DMS79 (cell line): ENCODE measurements around the gene CCDC88B.
"Not testable (repeated sequence)": the region's sequence is repeated elsewhere in the genome, so short reads cannot be mapped to it uniquely, and the experiment has no call there.

Source experiments
- DNase-seq: peaks from one replicate; lab custom pipeline; 2025; lab: John Stamatoyannopoulos, UW

The CCDC88B gene

DNA sequence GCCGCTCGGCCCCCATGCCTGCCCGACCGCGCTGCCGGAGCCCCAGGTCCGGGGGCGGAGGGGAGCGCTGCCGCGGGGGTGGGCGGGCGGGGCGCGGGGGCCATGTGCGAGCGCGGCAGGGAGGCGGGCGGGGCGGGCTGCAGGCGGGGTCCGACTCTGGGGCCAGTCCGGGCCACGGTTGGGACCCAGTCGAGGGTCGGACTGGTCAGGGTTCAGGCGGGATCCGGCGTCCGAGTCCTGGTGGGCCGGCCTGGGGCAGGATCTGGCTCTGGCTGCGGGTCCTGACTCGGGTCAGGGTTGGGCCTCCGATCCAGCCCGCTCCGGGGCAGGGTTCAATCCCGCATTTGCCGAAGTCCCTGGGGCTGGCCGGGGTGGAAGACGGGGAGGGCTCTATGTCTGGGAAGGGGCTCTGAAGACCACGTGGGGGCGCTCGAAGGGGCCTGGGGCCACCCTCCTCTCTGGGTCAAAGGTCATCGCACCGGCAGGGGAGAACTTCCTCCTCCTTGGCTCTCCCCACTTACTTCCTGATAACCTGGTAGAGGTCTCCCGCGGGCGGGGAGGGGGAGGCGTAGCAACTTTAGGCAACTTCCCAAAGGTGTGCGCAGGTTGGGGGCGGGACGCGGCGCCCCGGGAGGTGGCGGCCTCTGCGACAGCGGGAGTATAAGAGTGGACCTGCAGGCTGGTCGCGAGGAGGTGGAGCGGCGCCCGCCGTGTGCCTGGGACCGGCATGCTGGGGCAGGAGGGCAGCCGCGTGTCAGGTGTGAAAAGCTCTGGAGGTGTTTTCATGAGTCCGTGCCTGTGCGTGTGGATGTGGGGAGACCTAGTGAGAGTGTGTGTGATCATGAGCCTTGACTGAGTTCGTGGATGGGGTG lies 34.1 kb upstream of the CCDC88B start:
- peak; percentile 31 for DNase-seq

DNA sequence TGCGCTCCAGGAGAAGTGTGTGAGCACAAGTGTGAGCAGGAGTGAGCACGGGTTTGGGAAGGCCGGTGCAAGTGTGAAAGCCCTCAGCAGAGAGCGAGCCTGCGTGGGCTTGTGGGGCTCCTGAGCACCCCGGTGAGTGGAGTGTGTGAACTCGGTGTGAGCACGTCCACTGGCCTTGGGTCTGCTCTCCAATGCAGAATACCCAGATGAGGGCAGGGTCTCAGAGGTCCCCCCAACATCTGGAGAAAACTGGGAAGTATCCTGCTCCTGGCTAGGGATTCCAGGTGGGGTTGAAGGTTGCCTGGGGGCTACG lies 33.5 kb upstream of the CCDC88B start:
- DNase-seq = no peak

- no peak for DNase-seq
These were observed 33.0 kb upstream of the CCDC88B start for GRCh38 chr11:64306876-64307622.

- DNase-seq = not testable (repeated sequence)
These were observed 32.2 kb upstream of the CCDC88B start for GRCh38 chr11:64307795-64308194.

- no peak for DNase-seq
These were observed 27.1 kb upstream of the CCDC88B start for GRCh38 chr11:64312947-64313346.

DNA sequence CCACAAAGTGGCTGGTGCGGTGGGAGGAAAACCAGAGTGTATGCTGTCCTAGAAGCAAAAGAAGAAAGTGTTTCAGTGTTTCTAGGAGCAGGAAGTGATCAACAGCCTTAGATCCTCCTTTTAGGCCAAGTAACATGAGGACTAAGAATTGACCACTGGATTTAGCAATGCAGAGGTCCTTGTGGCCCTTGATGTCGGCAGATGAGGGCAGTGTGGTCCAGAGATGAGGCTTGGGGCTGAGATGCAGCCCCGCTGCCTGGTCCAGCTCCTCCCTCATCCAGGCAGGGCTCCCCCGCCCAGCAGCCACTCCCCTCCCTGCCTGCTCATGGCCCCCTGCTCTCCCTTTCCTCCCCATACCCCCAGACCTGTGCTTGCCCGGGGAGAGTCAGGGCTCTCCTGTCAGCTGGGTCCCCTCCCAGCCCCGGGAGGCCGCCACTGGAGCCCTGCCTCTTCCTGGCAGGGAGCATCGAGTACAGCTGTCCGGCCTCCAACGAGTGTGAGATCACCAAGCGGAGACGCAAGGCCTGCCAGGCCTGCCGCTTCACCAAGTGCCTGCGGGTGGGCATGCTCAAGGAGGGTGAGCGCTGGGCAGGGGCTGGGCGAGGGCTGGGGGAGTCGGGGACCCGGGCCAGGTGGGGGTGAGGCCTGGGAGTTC lies 26.4 kb upstream of the CCDC88B start:
- no peak for DNase-seq

- DNase-seq = no peak
These were observed 25.7 kb upstream of the CCDC88B start for GRCh38 chr11:64314146-64314804.

- DNase-seq = no peak
These were observed 25.0 kb upstream of the CCDC88B start for GRCh38 chr11:64314805-64315561.

DNA sequence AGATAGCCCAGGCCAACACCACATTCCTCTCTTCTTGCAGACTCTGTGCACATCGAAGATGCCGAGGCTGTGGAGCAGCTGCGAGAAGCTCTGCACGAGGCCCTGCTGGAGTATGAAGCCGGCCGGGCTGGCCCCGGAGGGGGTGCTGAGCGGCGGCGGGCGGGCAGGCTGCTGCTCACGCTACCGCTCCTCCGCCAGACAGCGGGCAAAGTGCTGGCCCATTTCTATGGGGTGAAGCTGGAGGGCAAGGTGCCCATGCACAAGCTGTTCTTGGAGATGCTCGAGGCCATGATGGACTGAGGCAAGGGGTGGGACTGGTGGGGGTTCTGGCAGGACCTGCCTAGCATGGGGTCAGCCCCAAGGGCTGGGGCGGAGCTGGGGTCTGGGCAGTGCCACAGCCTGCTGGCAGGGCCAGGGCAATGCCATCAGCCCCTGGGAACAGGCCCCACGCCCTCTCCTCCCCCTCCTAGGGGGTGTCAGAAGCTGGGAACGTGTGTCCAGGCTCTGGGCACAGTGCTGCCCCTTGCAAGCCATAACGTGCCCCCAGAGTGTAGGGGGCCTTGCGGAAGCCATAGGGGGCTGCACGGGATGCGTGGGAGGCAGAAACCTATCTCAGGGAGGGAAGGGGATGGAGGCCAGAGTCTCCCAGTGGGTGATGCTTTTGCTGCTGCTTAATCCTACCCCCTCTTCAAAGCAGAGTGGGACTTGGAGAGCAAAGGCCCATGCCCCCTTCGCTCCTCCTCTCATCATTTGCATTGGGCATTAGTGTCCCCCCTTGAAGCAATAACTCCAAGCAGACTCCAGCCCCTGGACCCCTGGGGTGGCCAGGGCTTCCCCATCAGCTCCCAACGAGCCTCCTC lies 24.1 kb upstream of the CCDC88B start:
- not testable (repeated sequence) for DNase-seq

- peak; percentile 47 for DNase-seq
These were observed 23.2 kb upstream of the CCDC88B start for GRCh38 chr11:64316672-64317324.

- peak; percentile 97 for DNase-seq
These were observed 22.6 kb upstream of the CCDC88B start, which contains the start of gene TRMT112 for GRCh38 chr11:64317325-64317960. TSS of gene TRMT112 (minus strand) at chr11:64317559. CDS start at chr11:64317526, 33 bp downstream.

DNA sequence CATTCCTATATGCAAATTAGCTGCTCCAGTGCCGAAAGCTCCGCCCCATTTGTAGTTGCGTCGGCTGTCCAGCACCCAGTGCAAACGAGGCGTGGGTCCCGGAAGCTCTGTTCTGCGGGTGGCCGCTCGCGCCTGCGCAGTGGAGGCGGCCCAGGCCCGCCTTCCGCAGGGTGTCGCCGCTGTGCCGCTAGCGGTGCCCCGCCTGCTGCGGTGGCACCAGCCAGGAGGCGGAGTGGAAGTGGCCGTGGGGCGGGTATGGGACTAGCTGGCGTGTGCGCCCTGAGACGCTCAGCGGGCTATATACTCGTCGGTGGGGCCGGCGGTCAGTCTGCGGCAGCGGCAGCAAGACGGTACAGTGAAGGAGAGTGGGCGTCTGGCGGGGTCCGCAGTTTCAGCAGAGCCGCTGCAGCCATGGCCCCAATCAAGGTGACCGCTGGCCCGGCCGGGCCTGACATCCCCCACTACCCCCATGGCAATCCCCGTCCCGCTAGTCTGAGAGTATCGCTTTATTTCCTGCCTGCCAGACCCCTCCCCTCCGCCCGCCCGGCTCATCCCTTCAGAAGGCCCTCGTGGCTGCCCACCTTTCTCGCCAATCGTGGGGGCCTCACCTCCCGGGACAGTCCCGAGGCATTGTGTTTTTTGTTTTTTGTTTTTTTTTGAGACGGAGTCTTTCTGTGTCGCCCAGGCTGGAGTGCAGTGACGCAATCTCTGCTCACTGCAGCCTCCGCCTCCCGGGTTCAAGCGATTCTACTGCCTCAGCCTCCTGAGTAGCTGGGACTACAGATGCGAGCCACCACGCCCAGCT lies 21.8 kb upstream of the CCDC88B start, which contains the start of gene PRDX5:
Gene PRDX5 (plus strand): TSS at position 161 of the 805 bp plus-strand sequence. CDS start 95 bp downstream, at position 256.
- peak; percentile 91 for DNase-seq

GRCh38 chr11:64318766-64319761 lies 20.9 kb upstream of the CCDC88B start:
- DNase-seq = no peak

GRCh38 chr11:64320556-64320955 lies 19.4 kb upstream of the CCDC88B start:
- no peak for DNase-seq

GRCh38 chr11:64321026-64321425 lies 19.0 kb upstream of the CCDC88B start:
- no peak for DNase-seq

- DNase-seq = peak; percentile 39
These were observed 18.5 kb upstream of the CCDC88B start for GRCh38 chr11:64321533-64321932.

DNA sequence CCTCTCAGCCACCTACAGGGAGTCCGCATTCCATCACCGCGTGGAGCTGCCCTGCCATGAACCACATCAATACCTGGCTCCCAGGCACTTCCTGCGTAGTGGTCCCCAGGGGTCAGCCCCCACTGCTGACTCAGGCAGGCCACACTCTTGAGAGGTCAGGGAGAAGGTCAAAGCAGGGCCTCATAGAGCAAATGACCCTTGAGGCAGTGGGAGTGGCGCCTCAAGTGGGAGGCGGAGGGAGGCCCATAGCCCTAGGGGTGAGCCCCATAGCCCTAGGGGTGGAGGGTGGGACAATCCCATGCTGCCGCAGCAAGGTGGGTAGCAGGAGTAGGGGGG lies 17.1 kb upstream of the CCDC88B start:
- no peak for DNase-seq
